NOMO-1 treated with DMSO at 0.1 percent for 48 hours (cell line): ENCODE data around the gene PNMA1.

Source experiments
- DNase-seq: peaks from one replicate; lab custom pipeline; 2025; ENCODE audit not compliant: unreplicated experiment; lab: John Stamatoyannopoulos, UW

Gene PNMA1

DNA sequence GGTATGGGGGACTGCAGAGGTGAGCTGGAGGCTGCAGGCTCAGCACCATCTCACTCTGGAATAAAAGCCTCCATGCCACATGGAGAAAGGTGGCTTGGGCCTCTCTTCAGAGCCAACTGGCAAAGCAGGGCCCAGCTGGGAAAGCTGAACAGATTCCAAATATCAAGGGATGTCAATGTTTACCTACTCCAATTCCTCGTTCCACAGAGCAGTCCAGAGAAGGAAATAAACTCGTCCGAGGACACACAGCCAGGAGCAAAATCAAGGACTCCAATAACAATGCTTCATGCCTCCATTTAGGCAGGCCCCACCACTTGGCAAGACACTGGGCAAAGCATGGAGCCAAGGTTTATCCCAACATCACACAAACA, 36.3 kb upstream of the PNMA1 start:
- DNase-seq = no peak

GRCh38 chr14:73749706-73750530, 35.7 kb upstream of the PNMA1 start:
- no peak for DNase-seq

GRCh38 chr14:73748858-73749357, 34.7 kb upstream of the PNMA1 start:
- DNase-seq = no peak

DNA sequence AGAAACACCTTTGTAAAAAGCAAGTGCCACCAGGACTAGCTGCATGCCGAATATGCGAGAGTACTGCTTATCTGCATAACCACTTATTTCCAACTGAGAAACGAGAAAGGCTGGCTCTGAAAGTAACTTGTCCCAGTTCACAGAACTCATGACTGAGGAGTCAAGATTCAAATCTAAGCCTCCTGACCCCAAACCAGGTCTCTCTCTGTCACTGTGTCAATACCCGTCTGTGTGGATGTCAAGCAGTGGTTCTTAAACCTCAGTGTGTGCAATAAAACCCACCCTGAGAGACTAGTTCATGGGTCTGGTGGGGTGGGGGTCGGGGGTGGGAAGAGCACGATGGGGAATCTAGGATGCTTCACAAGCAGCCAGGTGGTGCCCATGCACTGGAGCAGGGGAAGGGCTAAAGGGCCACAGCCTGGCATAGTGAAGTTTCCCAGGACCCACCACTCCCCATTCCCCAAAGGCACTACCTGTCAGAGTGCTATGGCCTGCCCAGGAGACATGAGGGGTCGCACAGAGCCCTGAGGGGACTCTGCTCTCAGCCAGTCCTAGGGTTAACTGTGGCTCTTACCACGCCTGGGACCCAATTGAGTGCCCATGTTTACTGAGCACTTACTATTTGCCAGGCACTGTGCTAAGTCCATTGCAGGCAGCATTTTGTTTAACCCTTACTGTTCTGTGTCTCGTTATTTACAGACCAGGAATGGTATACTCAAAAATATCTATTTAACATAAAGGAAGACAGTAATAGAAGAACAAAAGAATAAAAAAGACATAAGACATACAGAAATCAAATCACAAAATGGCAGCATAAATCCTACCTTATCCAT, 33.4 kb upstream of the PNMA1 start:
- no peak for DNase-seq

- no peak for DNase-seq
These were observed 32.6 kb upstream of the PNMA1 start for GRCh38 chr14:73746520-73747378.

DNA sequence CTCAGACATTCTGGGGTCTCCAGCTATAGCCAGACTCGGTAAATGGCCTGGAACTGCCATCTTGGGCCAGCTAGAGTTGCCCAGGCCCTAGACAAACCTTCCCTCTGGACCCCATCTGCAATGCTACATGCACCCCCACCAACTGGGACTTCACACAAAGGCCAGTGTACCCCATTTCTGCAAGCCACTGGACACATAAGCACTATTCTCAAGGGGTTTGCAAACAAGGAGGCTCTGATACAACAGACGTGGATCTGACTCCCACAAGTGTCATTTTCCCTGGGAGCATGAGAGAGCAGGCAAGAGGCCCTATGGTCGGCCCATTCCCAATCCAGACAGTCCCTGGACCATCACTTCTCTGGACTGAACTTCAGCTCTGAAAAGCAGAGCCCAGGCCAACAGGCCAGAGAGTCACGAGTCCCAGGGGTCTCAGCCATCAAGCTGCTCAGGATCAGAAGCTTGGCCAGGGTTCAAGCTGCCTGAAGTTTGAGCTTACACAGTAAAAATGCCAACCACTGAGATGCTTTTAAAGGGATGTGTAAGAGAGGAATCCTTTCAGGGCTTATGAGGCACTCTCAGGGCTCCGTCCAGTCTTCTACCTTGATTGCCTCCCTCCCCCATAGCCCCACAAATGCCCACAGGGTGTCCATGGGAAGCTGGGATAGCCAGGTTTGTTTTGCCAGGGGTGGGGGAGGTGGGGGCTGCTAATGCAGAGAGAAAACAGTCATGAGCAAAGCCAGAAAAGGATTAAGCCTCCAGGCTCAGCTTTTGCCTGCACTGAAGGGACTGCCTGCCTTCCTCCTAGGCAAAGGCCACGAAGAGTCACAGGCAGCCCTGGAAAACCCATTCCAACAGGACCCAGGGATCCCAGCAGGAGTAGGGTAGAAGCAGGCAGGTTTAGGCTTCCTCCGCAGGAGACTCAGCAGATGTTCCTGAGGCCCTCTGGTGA, 31.7 kb upstream of the PNMA1 start:
- DNase-seq = no peak

GRCh38 chr14:73744874-73745529, 30.8 kb upstream of the PNMA1 start:
- DNase-seq = no peak

DNA sequence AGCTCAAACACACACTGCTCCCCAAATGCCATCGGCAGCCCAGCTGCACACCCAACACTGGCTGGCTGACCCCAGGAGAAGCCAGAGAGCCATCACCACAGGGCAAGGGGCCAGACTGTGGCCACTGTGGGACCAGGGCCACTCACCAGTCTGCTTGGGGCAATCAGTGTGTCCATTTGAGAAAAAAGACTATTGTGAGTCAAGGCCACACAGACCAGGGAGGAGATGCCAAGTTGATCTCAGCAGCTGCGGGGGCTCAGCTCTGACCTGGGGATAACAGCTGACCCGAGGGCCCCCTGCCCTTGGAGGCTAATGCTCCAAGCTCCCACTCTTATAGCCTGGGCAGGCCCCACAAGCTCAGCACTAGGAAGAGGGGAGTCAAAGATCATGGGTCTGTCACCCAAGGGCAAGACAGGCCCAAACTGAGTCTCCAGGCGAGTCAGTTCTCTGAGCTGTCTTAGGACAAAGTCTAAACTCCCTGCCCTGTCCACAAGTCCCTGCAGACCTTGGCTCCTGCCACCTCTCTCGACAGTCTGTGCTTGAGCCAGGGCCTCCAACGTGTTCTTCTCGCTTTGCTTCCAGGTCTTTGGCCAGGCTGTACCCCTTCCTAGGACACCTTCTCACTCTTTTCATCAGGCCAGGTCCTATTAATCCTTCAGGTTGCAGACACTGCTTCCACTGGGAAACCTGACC, 30.1 kb upstream of the PNMA1 start:
- no peak for DNase-seq

GRCh38 chr14:73743431-73743931, 29.3 kb upstream of the PNMA1 start:
- peak; percentile 85 for DNase-seq

DNA sequence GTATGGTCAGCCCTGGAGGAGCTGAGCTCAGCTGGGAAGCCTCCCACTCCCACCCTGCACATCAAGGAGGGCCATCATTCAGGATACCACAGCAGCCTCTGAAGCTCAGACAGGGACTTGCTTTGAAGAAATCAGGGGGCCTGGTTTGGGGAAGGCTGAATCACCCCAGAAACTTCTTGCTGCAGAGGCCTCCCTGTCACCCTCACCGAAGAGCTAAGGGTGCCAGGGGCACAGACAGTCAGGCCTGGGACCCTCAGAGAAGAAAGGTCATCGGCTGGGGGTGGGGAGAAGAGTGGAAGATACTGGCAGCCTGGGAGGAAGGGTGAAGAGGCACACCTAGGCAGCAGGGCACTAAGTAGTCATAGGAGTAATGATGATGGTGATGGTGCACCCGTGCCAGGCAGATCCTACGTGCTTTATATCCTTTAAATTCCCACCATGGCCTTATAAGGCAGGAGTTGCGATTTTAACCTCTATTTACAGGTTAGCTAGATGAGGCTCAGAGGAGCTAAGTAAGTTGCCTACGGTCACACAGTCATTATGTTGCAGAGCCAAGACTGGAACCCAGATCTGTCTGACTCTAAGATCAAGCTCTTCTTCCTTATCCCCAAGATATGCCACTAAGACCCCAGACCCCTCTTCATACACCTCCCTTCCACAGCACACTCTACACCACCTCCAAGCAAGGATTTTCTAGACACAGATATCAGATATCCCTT, 28.5 kb upstream of the PNMA1 start:
- DNase-seq = no peak

DNA sequence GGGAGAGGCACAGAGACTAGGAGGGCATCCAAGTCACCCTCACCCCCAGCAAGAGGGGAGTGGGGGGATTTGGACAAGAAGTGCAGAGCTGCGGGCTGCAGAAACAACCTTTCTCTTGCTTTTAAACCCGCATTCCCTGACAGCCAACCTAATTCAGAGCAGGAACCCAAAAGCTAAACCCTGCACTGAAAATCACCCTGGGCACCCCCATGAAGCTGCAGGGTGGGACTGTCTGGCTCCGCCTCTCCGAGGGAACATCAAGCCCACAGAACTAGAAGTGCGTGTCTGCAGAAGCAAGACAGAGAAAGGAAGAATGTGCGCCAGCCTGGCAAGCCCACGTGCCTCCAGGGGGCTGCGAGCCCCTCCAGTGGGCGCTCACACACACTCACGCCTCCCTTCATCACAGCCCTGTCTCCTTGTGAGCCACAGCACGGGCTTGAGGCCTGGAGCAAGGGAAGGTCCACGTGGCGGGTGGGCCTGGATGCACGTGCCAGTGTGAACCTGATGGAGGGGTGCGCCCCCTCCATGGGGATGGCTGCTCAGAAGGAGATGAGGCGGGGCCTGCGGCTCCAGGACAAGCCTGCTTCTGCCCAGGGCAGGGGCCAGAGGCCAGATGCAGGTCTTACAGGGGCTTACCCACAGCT, 27.8 kb upstream of the PNMA1 start:
- DNase-seq = peak; percentile 27

DNA sequence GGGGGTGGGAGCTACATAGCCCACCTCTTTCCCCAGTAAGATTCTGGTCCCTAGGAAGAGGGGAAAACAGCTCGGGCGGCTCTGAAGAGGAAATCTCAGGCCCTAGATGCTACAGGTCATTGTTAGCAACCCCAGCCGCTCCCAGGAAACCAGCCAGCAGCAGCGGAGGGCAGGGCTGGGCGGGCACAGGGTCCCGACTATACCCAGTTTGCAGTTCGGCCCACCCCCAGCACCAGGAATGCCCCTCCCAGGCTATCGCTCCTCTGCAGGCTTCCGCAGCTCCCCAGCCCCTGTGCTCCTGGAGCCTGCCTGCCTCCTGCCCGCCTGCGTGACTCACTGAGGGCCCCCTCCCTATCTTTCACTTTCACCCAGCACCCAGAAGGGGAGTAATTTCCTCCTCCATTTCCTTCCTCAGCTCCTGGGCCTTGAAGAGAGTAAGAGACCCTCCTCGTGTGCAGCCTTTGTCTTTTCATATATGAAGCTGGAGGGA, 27.2 kb upstream of the PNMA1 start:
- DNase-seq = peak; percentile 53

DNA sequence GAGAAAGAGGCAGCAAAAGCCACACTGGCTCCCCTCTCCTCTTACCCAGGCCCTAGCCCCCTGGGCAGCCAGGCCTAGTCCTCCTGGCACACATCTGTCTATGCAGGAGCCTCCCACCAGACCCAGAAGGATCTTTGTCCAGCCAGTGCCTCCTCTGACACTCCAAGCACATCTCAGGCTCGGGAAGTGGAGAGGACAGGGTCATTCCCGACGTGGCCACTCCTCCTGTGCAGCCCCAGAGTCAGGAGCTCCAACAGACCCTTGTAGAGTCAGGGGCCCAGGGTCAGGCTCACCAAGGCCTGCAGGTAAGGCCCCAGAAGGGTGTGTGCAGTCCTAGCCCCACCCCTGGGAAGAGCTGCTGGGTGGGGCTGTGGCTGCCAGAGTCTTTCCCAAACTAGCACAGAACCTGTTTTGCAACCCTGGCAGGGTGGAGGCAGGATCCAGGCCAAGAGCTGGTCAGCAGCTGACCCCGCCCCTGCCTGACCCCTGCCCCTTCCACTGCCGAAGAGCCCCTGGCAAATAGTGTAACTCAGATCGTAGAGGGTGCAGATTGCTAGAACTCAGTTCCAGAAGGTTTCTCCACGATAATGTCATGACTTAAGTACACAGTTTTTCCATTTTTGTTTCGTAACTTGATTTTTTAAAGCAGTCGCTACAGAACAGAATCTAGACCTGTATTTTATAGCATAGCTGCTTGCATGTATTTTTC, 26.6 kb upstream of the PNMA1 start:
- peak; percentile 21 for DNase-seq

DNA sequence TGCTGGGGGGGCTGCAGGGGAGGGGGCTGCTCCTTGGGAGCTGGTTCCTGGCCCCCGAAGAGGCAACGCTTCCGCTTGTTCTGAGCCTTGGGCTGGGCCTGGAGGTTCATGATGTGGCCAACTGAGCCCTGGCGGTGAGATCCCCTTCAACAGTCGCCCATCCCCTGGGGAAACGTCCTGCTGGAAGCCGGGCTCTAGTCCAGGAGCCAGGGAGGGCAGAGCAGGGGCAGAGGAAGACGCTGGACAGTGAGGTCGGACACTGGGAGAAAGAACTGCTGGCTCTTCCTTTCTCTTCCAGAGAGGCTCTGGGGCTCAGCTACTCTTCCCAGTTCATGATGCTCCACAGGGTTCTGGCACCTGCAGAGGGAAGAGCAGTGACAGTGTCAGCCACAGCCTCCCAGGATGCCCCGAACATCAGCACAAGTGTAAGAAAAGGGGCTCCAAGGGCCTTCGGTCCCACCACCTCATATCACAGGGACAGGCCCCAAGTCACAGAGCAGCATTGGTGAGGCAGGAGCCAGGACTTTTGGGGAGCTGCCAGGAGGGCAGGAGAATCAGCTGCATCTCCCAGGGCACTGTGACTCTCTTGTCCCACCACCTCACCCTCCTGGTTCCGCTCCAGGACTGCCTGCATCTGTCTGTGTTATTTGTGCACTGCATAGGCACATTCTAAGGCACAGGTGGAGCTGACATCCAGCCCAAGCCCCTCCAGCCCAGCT, 25.9 kb upstream of the PNMA1 start:
- no peak for DNase-seq

DNA sequence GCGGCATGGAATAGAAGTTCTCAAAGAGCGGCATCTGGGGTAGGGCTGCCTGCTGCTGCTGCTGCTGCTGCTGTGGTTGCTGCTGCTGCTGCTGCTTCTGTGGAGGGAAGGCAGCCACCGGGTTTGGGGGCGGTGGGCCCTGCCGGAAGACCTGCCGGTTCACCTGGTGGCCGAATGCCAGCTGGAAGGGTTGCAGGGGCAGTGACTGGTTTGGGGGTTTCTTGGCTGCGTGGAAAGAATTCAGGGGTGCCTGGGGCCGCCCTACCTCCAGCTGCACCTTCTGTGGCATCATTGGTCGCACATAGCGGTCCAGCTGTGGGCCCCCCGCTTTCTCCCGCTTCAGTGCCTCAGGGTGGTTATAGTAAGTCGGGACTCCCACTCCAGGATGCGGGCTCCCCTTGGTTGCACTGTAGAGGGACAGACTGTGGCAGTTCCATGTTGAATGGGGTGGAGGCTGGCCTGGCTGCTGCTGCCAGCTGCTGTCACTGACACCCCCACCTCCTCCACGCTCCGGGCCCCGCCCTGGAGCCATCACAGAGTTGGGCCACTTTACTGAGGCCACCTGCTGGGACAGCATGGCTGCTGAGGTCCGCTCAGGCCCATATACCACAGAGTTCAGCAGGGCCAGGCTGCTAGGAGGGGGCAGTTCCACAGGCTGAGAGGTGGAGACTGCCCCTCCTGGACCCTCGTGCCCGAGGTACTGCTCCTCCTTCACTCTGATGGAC, 25.2 kb upstream of the PNMA1 start:
- no peak for DNase-seq
